Fibroblast of lung (primary cell): ENCODE results near the gene ADCK1.

Experiments
- CTCF ChIP-seq, 2 donors: IDR thresholded peaks in 1 of 2; conservative IDR thresholded peaks in 1 of 2; 1 replicate in 1 of 2; 2 replicates in 1 of 2; pipeline ENCODE4 v1.5.1; 2011 to 2012; ENCODE audit warnings: low read length in 2 of 2, control low read depth in 1 of 2, inconsistent platforms in 1 of 2, low read depth in 1 of 2, mild to moderate bottlenecking in 1 of 2
- EZH2 ChIP-seq: IDR thresholded peaks from 2 replicates; pipeline ENCODE4 v1.5.1; 2012; ENCODE audit warnings: low read length, control low read depth, mild to moderate bottlenecking; ENCODE audit errors: missing control alignments

- no peak for TF ChIP-seq CTCF (conservative IDR thresholded peaks at IDR 0.05 in 1 of 2, IDR thresholded peaks at IDR 0.05 in 1 of 2; ENCODE audit: low read depth in 1 of 2, low read length in 2 of 2)
- TF ChIP-seq EZH2: no peak
These were observed 111.4 kb downstream of the ADCK1 start for GRCh38 chr14:77911356-77911755.
